B cell (primary cell): ENCODE results near the gene ZDHHC4.

Experiments
- EZH2 ChIP-seq: IDR thresholded peaks from 2 replicates; pipeline ENCODE4 v1.6.1; 2012; ENCODE audit warnings: borderline replicate concordance, low read depth, mild to moderate bottlenecking, moderate library complexity, low read length; ENCODE audit not compliant: insufficient read depth, poor library complexity, severe bottlenecking
- TF ChIP-seq, protein P1 (sequence below): fragments of 200-600 bp; IDR thresholded peaks from one replicate; pipeline ENCODE4 v1.8.0; 2022; ENCODE audit warnings: antibody characterized with exemption, mild to moderate bottlenecking

DNA sequence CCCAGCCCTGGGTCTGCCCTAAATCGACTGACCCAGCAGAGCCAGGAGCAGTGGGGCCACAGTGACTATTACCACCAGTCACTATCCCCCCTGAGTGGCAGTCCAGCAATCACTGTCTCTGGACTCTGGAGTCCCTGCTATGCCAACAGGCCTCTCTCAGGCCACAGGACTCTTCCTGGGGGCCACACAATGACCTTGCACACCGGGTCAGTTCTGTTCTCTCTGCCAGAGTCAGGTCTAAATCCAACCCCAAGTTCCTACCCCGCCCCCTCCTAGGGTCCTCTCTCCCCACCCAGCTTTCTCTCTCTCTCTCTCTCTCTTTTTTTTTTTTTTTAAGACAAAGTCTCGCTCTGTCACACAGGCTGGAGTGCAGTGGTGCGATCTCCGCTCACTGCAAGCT, 47.6 kb upstream of the ZDHHC4 start:
- TF ChIP-seq, protein P1, sequence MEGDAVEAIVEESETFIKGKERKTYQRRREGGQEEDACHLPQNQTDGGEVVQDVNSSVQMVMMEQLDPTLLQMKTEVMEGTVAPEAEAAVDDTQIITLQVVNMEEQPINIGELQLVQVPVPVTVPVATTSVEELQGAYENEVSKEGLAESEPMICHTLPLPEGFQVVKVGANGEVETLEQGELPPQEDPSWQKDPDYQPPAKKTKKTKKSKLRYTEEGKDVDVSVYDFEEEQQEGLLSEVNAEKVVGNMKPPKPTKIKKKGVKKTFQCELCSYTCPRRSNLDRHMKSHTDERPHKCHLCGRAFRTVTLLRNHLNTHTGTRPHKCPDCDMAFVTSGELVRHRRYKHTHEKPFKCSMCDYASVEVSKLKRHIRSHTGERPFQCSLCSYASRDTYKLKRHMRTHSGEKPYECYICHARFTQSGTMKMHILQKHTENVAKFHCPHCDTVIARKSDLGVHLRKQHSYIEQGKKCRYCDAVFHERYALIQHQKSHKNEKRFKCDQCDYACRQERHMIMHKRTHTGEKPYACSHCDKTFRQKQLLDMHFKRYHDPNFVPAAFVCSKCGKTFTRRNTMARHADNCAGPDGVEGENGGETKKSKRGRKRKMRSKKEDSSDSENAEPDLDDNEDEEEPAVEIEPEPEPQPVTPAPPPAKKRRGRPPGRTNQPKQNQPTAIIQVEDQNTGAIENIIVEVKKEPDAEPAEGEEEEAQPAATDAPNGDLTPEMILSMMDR, result no peak
- TF ChIP-seq EZH2, result no peak
